ENCODE data around the gene PXT1.
A peak's percentile ranks its signal among the peaks of the same experiment; 100 is the strongest.
"Not testable (repeated sequence)": the region's sequence is repeated elsewhere in the genome, so short reads cannot be mapped to it uniquely, and the experiment has no call there.

The PXT1 gene

GRCh38 chr6:36368421-36368820 is 74.2 kb downstream of the PXT1 start:
- no peak for DNase-seq

DNA sequence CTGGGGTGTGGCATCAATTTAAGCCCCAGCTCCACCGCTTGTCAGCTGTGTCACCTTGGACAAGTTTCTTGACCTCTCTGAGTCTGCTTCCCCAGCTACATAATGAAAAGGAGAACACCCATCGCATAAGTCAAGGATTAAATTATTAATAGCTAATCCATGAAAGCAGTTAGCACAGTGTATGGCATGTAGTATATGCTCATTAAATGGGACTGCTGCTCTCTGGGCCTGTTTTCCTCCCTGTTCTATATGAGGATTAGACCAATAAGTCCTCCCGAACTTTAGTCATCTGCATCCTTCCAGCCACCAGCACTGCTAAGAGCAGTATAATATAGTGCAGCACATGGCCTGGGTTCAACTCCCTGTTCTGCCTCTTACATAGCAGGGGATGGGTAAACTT is 74.9 kb downstream of the PXT1 start:
- DNase-seq = no peak

DNA sequence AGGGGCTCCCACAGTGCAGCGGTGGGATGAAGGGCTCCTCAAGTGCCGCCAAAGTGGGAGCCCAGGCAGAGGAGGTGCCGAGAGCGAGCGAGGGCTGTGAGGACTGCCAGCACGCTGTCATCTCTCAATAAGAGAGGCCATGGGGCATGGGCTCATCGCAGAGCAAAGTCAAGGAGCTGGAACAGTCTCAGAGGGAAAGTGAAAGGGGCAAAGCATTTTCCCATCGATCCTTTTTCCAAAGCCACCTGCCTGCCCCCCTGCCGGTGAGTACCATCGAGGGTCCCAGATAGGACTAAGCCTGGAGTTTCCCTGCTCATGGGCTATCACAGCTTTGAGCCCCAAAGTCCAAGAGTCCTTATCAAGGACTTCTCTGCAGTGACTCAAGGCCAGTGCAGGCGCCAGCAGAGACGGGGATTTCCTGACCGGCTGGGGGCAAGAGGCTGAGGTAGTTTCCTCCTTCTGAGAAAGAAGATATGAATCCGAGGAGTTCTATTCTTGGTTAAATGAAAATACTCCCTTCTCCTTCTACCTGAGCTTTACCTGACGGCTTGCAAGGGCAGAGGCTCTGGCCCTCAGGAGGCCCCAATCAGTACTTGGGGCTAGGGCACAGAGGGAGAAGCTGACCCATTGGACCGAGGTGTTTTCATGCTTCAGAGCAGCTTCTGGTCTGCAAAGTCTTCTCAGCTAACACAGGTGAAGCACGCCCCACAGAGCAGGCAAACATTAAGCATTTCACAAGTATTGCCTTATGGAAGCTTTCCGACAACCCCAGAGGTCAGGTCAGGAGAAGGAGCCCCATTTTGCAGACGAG is 77.8 kb downstream of the PXT1 start:
- no peak for DNase-seq

- DNase-seq = not testable (repeated sequence)
These were observed 78.5 kb downstream of the PXT1 start for GRCh38 chr6:36364061-36364635.

- not testable (repeated sequence) for DNase-seq
These were observed 79.3 kb downstream of the PXT1 start for GRCh38 chr6:36363371-36363752.

- no peak for DNase-seq
These were observed 79.9 kb downstream of the PXT1 start for GRCh38 chr6:36362551-36363370.

DNA sequence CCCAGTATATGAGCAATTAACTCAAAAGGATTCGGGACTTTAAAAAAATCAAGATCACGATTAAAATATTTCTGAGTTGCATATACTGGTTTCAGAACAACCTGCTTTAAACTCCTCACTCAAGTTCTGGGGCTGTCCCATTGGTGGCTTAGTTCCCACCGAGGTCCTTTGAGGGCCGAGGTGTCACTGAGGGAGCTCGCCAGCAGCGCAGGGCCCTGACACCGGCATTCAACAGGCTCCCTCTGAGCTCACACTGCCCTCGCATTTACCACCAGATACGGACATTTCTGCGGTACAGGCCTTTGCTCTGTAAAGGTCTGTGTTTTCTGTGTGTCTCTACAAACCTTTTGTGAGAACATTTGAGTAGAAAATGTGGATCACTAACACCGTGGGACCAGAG is 81.6 kb downstream of the PXT1 start:
- no peak for DNase-seq

- peak; percentile 58 to 77 for DNase-seq
These were observed 82.2 kb downstream of the PXT1 start for GRCh38 chr6:36360241-36361054.

- DNase-seq = no peak
These were observed 84.3 kb downstream of the PXT1 start for GRCh38 chr6:36358226-36358915.

DNA sequence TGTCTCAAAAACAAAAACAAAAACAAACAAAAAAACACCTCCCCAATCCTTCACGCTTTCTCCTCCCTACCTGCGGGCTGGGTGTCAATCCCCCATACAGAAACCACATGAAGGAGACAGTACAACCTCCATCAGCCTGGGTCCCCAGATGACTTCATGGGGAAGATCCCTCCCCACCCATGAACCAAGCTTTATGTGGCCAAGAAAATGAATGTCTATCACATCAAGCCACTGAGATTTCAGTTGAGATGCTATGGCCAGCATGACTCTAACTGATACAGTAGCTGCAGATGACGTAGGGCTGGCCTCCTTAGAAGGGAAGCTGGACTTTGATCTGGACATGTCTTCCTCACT is 84.8 kb downstream of the PXT1 start:
- DNase-seq = no peak

DNA sequence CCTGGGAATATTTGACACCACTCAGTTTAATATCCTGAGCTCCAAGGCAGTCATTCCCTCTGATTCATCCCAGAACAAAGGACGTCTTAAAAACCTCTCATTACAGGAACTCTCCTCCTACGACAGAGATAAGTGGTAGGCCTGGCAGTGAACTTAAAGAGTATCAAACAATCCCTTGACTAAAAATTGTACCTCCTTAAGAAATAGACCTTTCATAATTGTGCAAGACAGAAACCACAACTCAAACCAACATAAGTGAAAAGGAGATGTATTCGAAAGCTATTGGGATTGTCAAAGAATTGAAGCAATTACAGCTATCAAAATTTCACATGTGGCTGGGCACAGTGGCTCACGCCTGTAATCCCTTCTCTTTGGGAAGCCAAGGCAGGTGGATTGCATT is 86.8 kb downstream of the PXT1 start:
- no peak for DNase-seq

- DNase-seq = no peak
These were observed 89.2 kb downstream of the PXT1 start for GRCh38 chr6:36353411-36353915.

DNA sequence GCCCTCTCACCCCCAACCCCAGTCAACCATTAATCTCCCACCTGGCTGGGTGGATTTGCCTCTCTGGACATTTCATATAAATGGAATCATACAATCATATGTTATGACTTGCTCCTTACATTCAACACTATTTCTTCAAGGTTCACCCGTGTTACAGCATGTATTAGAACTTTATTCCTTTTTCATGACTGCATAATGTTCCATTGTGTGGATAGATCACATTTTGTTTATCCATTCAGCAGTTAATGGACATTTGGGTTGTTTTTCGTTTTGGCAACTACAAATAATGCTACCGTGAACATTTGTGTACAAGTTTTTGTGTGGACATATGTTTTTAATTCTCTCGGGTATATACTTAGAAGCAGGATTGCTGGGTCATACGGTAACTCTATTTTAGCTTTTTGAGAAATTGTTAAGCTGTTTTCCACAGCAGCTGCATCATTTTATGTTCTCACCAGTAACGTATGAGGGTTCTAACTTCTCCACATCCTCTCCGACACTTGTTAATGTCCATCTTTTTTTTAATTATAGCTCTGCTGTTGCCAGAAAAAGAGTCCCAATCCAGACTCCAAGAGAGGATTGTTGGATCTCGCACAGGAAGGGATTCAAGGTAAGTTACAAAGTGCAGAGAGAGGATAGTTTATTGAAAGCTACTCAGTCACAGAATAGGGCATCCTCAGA is 90.0 kb downstream of the PXT1 start:
- DNase-seq = no peak

GRCh38 chr6:36350681-36351571 is 91.7 kb downstream of the PXT1 start:
- DNase-seq = no peak

DNA sequence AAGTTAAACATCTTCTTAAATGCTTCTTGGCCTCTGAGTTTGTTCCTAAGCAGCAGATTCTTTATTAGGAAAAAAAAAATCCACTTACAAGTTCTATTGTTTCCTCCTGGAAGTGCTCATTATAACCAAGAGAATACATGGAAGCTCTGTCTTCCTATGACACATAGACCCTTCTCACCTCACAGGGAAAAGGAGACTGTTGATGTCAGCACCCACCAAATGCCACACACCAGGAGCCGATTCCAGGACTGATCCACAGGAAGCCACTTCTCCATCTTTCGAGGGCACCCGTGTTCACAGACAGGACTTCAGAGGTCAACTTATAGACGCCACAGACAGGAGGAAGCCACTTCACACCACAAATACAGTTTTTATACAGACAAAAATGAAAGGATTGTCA is 92.6 kb downstream of the PXT1 start:
- DNase-seq = no peak

GRCh38 chr6:36349240-36349639 is 93.4 kb downstream of the PXT1 start:
- DNase-seq = peak; percentile 68 to 69

DNA sequence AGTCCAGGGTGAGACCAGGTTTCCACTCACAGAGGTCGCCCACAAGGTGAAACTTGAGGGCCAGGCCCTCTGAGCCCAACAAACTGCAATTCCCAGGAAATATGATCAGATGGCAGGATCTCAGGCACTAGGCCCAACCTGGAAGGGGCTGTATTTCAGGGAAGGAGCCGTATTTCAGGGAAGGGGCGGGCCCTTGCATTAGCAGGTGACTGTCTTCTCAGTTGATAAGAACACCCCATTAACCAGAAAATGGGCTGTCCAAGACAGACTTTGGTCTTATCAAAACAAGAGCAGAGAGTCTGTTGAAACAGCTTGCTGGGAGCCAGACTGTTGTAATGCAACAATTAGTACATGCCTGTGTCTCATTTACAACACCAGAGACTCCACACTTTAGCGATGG is 95.0 kb downstream of the PXT1 start:
- DNase-seq = no peak

DNA sequence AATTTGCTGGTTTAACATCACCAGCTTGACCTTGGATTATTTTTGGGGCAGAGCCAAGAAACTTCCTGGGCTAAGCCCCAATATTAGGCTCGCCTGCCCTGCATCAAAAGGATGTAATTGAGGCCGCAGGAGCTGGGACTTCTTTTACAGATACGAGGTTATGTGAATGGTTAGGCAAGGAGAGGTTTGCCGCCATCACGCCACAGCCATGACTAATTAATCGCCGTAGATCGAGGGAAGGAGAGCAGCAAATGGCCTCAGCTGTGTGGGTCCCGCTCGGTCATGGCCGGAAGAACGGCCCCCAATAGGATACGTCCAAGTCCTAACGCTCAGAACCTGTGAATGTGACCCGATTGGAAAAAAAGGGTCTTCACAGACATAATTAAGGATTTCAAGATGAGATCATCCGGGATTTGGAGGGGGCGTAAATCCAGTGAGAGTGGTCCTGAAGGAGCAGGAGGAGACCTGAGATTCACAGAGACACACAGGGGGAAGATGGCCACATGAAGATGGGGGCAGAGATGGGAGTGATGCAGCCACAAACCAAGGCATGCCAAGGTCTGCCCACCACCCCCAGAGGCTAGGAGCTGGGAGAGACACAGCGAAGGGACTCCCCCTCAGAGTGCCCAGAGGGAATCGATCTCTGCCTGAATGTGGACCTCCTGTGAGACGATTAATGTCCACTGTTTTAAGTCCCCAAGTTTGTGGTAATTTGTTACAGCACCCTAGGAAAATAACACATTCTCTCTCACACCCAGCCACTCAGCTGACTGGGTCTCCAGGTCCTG is 96.0 kb downstream of the PXT1 start:
- DNase-seq = no peak

DNA sequence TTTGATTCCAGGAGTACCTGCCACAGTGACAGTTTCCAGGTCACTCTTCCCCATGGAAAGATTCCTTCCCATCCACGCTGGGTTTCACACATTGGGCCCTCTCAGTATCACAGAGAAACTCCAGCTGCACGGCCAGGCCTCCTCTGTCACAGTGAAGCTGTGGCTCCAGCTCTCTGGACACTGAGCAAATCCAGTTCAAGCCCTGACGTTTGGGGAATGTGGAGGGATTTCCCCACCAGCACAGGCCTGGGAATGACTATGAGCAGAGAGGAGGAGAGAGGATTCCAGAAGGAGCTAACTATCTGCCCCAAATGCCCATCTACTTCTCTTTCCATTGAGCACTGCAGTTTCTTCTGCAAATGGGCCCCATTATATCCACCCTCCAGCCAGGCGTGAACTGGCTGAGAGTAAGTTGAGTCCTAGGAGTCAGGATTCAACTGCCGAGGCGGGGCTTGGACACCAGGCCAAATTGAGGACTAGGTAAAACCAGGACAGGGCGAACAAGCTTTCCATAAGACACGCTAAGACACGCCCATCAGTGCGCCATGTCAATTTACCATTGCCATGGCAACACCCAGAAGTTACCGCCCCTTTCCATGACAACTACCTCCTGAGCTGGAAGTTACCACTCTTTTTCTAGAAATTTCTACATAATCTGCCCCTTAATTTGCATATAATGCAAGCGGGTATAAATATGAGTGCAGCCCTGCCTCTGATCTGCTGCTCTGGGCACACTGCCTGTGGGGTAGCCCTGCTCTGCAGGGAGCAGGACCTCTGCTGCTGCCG is 96.8 kb downstream of the PXT1 start:
- no peak for DNase-seq
